Astrocyte of the cerebellum (primary cell): ENCODE data around the gene MECP2.
A peak's percentile ranks its signal among the peaks of the same experiment; 100 is the strongest.

Experiments used
- DNase-seq: peaks from one replicate; pipeline ENCODE4 v3.0.0-alpha.2; 2011; ENCODE audit warnings: low read depth
- H3K4me3 ChIP-seq: 2 replicates; pipeline ENCODE4 v1.5.1; 2011; ENCODE audit warnings: mild to moderate bottlenecking, low read depth, low read length, moderate library complexity
- CTCF ChIP-seq: IDR thresholded peaks from 2 replicates; pipeline ENCODE4 v1.5.1; 2012; ENCODE audit warnings: low read length, low read depth, moderate library complexity, mild to moderate bottlenecking; ENCODE audit errors: missing control alignments
- in situ Hi-C: cut with HindIII; loops from 2 replicates; pipeline ENCODE4 v1.10.0; 2017; ENCODE audit warnings: low sequenced_read_pairs

MECP2 gene

GRCh38 chrX:154058214-154058997 is 39.1 kb downstream of the MECP2 start:
- no peak overlapping the region for H3K4me3 ChIP-seq
- in situ Hi-C loops = no loop called here
- no peak for TF ChIP-seq CTCF
- no peak for DNase-seq

GRCh38 chrX:154057791-154058190 is 39.7 kb downstream of the MECP2 start:
- TF ChIP-seq CTCF = no peak

GRCh38 chrX:154056770-154057241 is 40.7 kb downstream of the MECP2 start:
- TF ChIP-seq CTCF = no peak
- no peak for DNase-seq
- H3K4me3 ChIP-seq = no peak overlapping the region
- in situ Hi-C loops = no loop called here

More at GRCh38 chrX:154057791-154058190, 39.7 kb downstream of the MECP2 start:
- no peak for DNase-seq
- in situ Hi-C loops = no loop called here
- H3K4me3 ChIP-seq = no peak overlapping the region

GRCh38 chrX:154051201-154051810 is 46.2 kb downstream of the MECP2 start:
- no peak overlapping the region for H3K4me3 ChIP-seq
- TF ChIP-seq CTCF = peak; percentile 76
- in situ Hi-C loops = no loop called here
- DNase-seq = peak; percentile 50

- in situ Hi-C loops = no loop called here
- TF ChIP-seq CTCF = no peak
- no peak for DNase-seq
- no peak overlapping the region for H3K4me3 ChIP-seq
Measured at GRCh38 chrX:154050113-154050495, 47.4 kb downstream of the MECP2 start.

GRCh38 chrX:154049209-154050112 is 48.1 kb downstream of the MECP2 start:
- in situ Hi-C loops = no loop called here
- DNase-seq = no peak
- no peak overlapping the region for H3K4me3 ChIP-seq
- no peak for TF ChIP-seq CTCF
